ENCODE measurements around the gene KERA.

DNA sequence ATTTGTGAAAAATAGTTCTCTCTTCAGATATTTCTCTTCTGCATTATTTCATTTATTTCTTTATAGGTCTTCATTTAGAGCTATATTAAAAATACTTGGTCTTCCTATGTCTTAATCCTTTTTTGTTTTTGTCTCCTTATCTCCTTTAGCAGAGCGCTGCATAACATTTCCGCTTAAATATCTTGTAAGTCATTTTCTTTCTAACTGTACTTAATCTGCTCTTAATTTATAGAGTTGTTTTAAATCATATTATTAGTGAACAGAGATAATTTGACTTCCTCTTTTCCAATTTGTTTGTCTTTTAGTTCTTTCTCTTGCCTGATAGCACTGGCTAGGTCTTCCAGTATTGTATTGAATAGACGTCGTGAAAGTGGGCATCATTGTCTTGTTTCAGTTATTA, 35.5 kb upstream of the KERA start:
- TF ChIP-seq POLR2A (IDR thresholded peaks at IDR 0.05; ENCODE audit: low read depth, low read length) (no peak), TAF1 (IDR thresholded peaks at IDR 0.05; ENCODE audit: low read depth, low read length) (no peak), POLR2AphosphoS5 (IDR thresholded peaks at IDR 0.05; ENCODE audit: low read depth, low read length) (no peak), POU2F2 (IDR thresholded peaks at IDR 0.05; ENCODE audit: low read depth, low read length) (no peak), PAX5 (IDR thresholded peaks at IDR 0.05; ENCODE audit: insufficient read depth, low read length, severe bottlenecking) (no peak)
